Fibroblast of lung (primary cell): Measurements from ENCODE around the gene SNRNP200. TPM values are rescaled to one million over a fixed set of nuclear protein-coding genes. Genes with fewer than 3 reads are reported as not detected.

Source experiments
- DNase-seq, 2 donors: peaks; one replicate each; pipeline versions ENCODE4 v3.0.0 to v3.0.0-alpha.2; 2010; ENCODE audit warnings: low read depth in 2 of 2
- H2AFZ ChIP-seq: 2 replicates; pipeline ENCODE4 v1.5.1; 2012; ENCODE audit warnings: low read length, control low read depth, inconsistent platforms
- H3K27ac ChIP-seq: 2 replicates; pipeline ENCODE4 v1.5.1; 2011; ENCODE audit warnings: low read length, control low read depth; ENCODE audit not compliant: insufficient read depth
- H3K27me3 ChIP-seq: 2 replicates; pipeline ENCODE4 v1.5.1; 2011; ENCODE audit warnings: mild to moderate bottlenecking, low read length; ENCODE audit not compliant: control insufficient read depth, insufficient read depth
- H3K36me3 ChIP-seq: 2 replicates; pipeline ENCODE4 v1.5.1; 2011; ENCODE audit warnings: low read length; ENCODE audit not compliant: control insufficient read depth, insufficient read depth
- H3K4me1 ChIP-seq: 2 replicates; pipeline ENCODE4 v1.5.1; 2011; ENCODE audit warnings: low read length; ENCODE audit not compliant: control insufficient read depth, insufficient read depth; ENCODE audit errors: extremely low read depth
- H3K4me2 ChIP-seq: 2 replicates; pipeline ENCODE4 v1.5.1; 2011; ENCODE audit warnings: low read length, control low read depth; ENCODE audit not compliant: insufficient read depth; ENCODE audit errors: extremely low read depth
- H3K4me3 ChIP-seq, 4 experiments: fragments of 200-600 bp in 1 of 4; sonication (generic) in 1 of 4; replicated peaks in 1 of 4; 2 replicates each; pipeline ENCODE4 v1.5.1; 2011 to 2016; ENCODE audit warnings: low read length in 4 of 4, low read depth in 3 of 4, mild to moderate bottlenecking in 3 of 4, control low read depth in 2 of 4, inconsistent platforms in 1 of 4, mixed read lengths in 1 of 4; ENCODE audit not compliant: insufficient read depth in 1 of 4; ENCODE audit errors: control extremely low read depth in 1 of 4
- H3K79me2 ChIP-seq: 2 replicates; pipeline ENCODE4 v1.5.1; 2012; ENCODE audit warnings: mild to moderate bottlenecking, low read length, inconsistent platforms; ENCODE audit not compliant: control insufficient read depth, insufficient read depth
- H3K9ac ChIP-seq: 2 replicates; pipeline ENCODE4 v1.5.1; 2011; ENCODE audit warnings: mild to moderate bottlenecking, low read length, control low read depth; ENCODE audit not compliant: insufficient read depth
- H3K9me3 ChIP-seq: 2 replicates; pipeline ENCODE4 v1.5.1; 2012; ENCODE audit warnings: low read depth, low read length; ENCODE audit not compliant: control insufficient read depth, insufficient read depth
- H4K20me1 ChIP-seq: 2 replicates; pipeline ENCODE4 v1.5.1; 2011; ENCODE audit warnings: low read length; ENCODE audit not compliant: control insufficient read depth, insufficient read depth; ENCODE audit errors: extremely low read depth
- EZH2 ChIP-seq: IDR thresholded peaks from 2 replicates; pipeline ENCODE4 v1.5.1; 2012; ENCODE audit warnings: low read length, control low read depth, mild to moderate bottlenecking; ENCODE audit errors: missing control alignments
- polyA plus RNA-seq, 2 donors: library from polyadenylated mRNA; depleted of rRNA in 1 of 2; stranded (reverse) in 1 of 2; unstranded in 1 of 2; fragments of >200 nt; gene quantifications; 2 replicates each; pipeline ENCODE4 v1.2.1, GENCODE V29; 2011 to 2012; ENCODE audit warnings: missing spikeins in 1 of 2
- total RNA-seq: library from RNA; depleted of rRNA; stranded (reverse); fragments of >200 nt; gene quantifications from 2 replicates; pipeline ENCODE4 v1.2.1, GENCODE V29; 2014
- TF ChIP-seq, protein P1 (sequence below), 2 donors: IDR thresholded peaks in 1 of 2; conservative IDR thresholded peaks in 1 of 2; 1 replicate in 1 of 2; 2 replicates in 1 of 2; pipeline ENCODE4 v1.5.1; 2011 to 2012; ENCODE audit warnings: low read length in 2 of 2, control low read depth in 1 of 2, inconsistent platforms in 1 of 2, low read depth in 1 of 2, mild to moderate bottlenecking in 1 of 2

Gene SNRNP200
- total and polyA plus RNA-seq, 2 donors (not counting 1 experiment from before 2014, with no cell fraction given): 49.4 to 65.0 TPM

- no peak for TF ChIP-seq EZH2
- TF ChIP-seq, protein P1, sequence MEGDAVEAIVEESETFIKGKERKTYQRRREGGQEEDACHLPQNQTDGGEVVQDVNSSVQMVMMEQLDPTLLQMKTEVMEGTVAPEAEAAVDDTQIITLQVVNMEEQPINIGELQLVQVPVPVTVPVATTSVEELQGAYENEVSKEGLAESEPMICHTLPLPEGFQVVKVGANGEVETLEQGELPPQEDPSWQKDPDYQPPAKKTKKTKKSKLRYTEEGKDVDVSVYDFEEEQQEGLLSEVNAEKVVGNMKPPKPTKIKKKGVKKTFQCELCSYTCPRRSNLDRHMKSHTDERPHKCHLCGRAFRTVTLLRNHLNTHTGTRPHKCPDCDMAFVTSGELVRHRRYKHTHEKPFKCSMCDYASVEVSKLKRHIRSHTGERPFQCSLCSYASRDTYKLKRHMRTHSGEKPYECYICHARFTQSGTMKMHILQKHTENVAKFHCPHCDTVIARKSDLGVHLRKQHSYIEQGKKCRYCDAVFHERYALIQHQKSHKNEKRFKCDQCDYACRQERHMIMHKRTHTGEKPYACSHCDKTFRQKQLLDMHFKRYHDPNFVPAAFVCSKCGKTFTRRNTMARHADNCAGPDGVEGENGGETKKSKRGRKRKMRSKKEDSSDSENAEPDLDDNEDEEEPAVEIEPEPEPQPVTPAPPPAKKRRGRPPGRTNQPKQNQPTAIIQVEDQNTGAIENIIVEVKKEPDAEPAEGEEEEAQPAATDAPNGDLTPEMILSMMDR (conservative IDR thresholded peaks at IDR 0.05 in 1 of 2, IDR thresholded peaks at IDR 0.05 in 1 of 2; ENCODE audit: low read depth in 1 of 2, low read length in 2 of 2): no peak
- no peak overlapping the region for H3K9ac ChIP-seq
- H3K27ac ChIP-seq: no peak overlapping the region
- DNase-seq: no peak
- H3K36me3 ChIP-seq: peaks cover 15% of the 10 kb centered on the region
- H3K27me3 ChIP-seq: no peaks in the 10 kb centered on the region
- H2AFZ ChIP-seq: no peak overlapping the region
- H3K4me2 ChIP-seq: no peak overlapping the region
- H3K9me3 ChIP-seq: no peaks in the 10 kb centered on the region
- peaks cover 27% of the 10 kb centered on the region for H3K79me2 ChIP-seq
- H3K4me1 ChIP-seq: peaks cover 30% of the 10 kb centered on the region
- H4K20me1 ChIP-seq: no peaks in the 10 kb centered on the region
- no peak overlapping the region for H3K4me3 ChIP-seq
These were observed 48.7 kb downstream of the SNRNP200 start for GRCh38 chr2:96256611-96257113.

GRCh38 chr2:96254571-96254970 lies 50.8 kb downstream of the SNRNP200 start:
- H3K27me3 ChIP-seq: no peaks in the 10 kb centered on the region
- TF ChIP-seq, protein P1 (conservative IDR thresholded peaks at IDR 0.05 in 1 of 2, IDR thresholded peaks at IDR 0.05 in 1 of 2; ENCODE audit: low read depth in 1 of 2, low read length in 2 of 2): no peak
- TF ChIP-seq EZH2: no peak
- H4K20me1 ChIP-seq: no peaks in the 10 kb centered on the region
- no peaks in the 10 kb centered on the region for H3K9me3 ChIP-seq
- no peak for DNase-seq
- H3K79me2 ChIP-seq: peaks cover 16% of the 10 kb centered on the region
- no peak overlapping the region for H3K4me3 ChIP-seq
- no peak overlapping the region for H2AFZ ChIP-seq
- no peak overlapping the region for H3K27ac ChIP-seq
- H3K36me3 ChIP-seq: peaks cover 15% of the 10 kb centered on the region
- peaks cover 20% of the 10 kb centered on the region for H3K4me1 ChIP-seq
- no peak overlapping the region for H3K4me2 ChIP-seq
- no peak overlapping the region for H3K9ac ChIP-seq

- H3K4me1 ChIP-seq: peaks cover 19% of the 10 kb centered on the region
- TF ChIP-seq, protein P1 (conservative IDR thresholded peaks at IDR 0.05 in 1 of 2, IDR thresholded peaks at IDR 0.05 in 1 of 2; ENCODE audit: low read depth in 1 of 2, low read length in 2 of 2): no peak
- no peak for TF ChIP-seq EZH2
- DNase-seq: no peak
- no peaks in the 10 kb centered on the region for H3K9me3 ChIP-seq
- no peak overlapping the region for H3K4me2 ChIP-seq
- peaks cover 15% of the 10 kb centered on the region for H3K36me3 ChIP-seq
- H3K4me3 ChIP-seq: no peak overlapping the region
- H2AFZ ChIP-seq: no peak overlapping the region
- no peak overlapping the region for H3K9ac ChIP-seq
- H3K27ac ChIP-seq: no peak overlapping the region
- H4K20me1 ChIP-seq: no peaks in the 10 kb centered on the region
- H3K79me2 ChIP-seq: peaks cover 5% of the 10 kb centered on the region
- H3K27me3 ChIP-seq: no peaks in the 10 kb centered on the region
These were observed 52.3 kb downstream of the SNRNP200 start for GRCh38 chr2:96253006-96253405.
